ENCODE results near the gene ZNF827. TPM values are rescaled to one million over a fixed set of nuclear protein-coding genes. Genes with fewer than 3 reads are reported as not detected.

The ZNF827 gene
- polyA plus RNA-seq, 3 donors: 31.4 to 44.4 (median 43.7) TPM

GRCh38 chr4:145868637-145869409 lies 69.8 kb downstream of the ZNF827 start:
- no peak for DNase-seq

- DNase-seq: no peak
These were observed 71.2 kb downstream of the ZNF827 start for GRCh38 chr4:145867406-145867805.

- no peak for DNase-seq
These were observed 71.6 kb downstream of the ZNF827 start for GRCh38 chr4:145866991-145867390.

GRCh38 chr4:145865274-145865941 lies 73.2 kb downstream of the ZNF827 start:
- no peak for DNase-seq

GRCh38 chr4:145863191-145863590 lies 75.4 kb downstream of the ZNF827 start:
- DNase-seq: no peak

GRCh38 chr4:145861336-145862318 lies 77.0 kb downstream of the ZNF827 start:
- DNase-seq: no peak

- no peak for DNase-seq
These were observed 77.7 kb downstream of the ZNF827 start for GRCh38 chr4:145860897-145861296.

GRCh38 chr4:145860446-145860845 lies 78.2 kb downstream of the ZNF827 start:
- no peak for DNase-seq

- no peak for DNase-seq
These were observed 78.7 kb downstream of the ZNF827 start for GRCh38 chr4:145859926-145860325.

- no peak for DNase-seq
These were observed 79.2 kb downstream of the ZNF827 start for GRCh38 chr4:145859426-145859825.

- no peak for DNase-seq
These were observed 86.3 kb downstream of the ZNF827 start for GRCh38 chr4:145852256-145852839.

GRCh38 chr4:145851511-145852201 lies 87.0 kb downstream of the ZNF827 start:
- no peak for DNase-seq

GRCh38 chr4:145847764-145848163 lies 90.9 kb downstream of the ZNF827 start:
- no peak for DNase-seq

GRCh38 chr4:145845118-145845517 lies 93.5 kb downstream of the ZNF827 start:
- DNase-seq: no peak

- DNase-seq: no peak
These were observed 95.0 kb downstream of the ZNF827 start for GRCh38 chr4:145843639-145844038.

GRCh38 chr4:145843148-145843547 lies 95.5 kb downstream of the ZNF827 start:
- no peak for DNase-seq

- DNase-seq: no peak
These were observed 96.3 kb downstream of the ZNF827 start for GRCh38 chr4:145842224-145842887.

- no peak for DNase-seq
These were observed 97.8 kb downstream of the ZNF827 start for GRCh38 chr4:145840801-145841200.

- no peak for DNase-seq
These were observed 98.4 kb downstream of the ZNF827 start for GRCh38 chr4:145840162-145840768.

GRCh38 chr4:145839151-145839550 lies 99.5 kb downstream of the ZNF827 start:
- DNase-seq: no peak

All from renal pelvis (tissue), 4 donors.